Effector memory CD4-positive, alpha-beta T cell (primary cell): Measurements from ENCODE around the gene CHP1.
"Not testable (repeated sequence)": the region's sequence is repeated elsewhere in the genome, so short reads cannot be mapped to it uniquely, and the experiment has no call there.

Source experiments
- DNase-seq, 3 donors: peaks; one replicate each; pipeline ENCODE4 v3.0.0-alpha.2; 2020
- H3K27ac ChIP-seq: 2 replicates; pipeline ENCODE4 v1.7.0; 2013; ENCODE audit warnings: mild to moderate bottlenecking, low read length, moderate library complexity; ENCODE audit not compliant: insufficient read depth, poor library complexity, severe bottlenecking
- H3K27me3 ChIP-seq: replicated peaks from 2 replicates; pipeline ENCODE4 v1.7.0; 2013; ENCODE audit warnings: mild to moderate bottlenecking, low read length; ENCODE audit not compliant: insufficient read depth, control insufficient read depth, poor library complexity, severe bottlenecking
- H3K36me3 ChIP-seq: 2 replicates; pipeline ENCODE4 v1.7.0; 2013; ENCODE audit warnings: mild to moderate bottlenecking, low read length, moderate library complexity; ENCODE audit not compliant: control insufficient read depth, insufficient read depth
- H3K4me1 ChIP-seq: 2 replicates; pipeline ENCODE4 v1.7.0; 2013; ENCODE audit warnings: low read length, mild to moderate bottlenecking; ENCODE audit not compliant: control insufficient read depth, insufficient read depth, poor library complexity, severe bottlenecking
- H3K4me3 ChIP-seq: 2 replicates; pipeline ENCODE4 v1.7.0; 2013; ENCODE audit warnings: low read length, low read depth, mild to moderate bottlenecking; ENCODE audit not compliant: insufficient read depth, poor library complexity, severe bottlenecking
- H3K9me3 ChIP-seq: 2 replicates; pipeline ENCODE4 v1.7.0; 2013; ENCODE audit warnings: mild to moderate bottlenecking, low read length, moderate library complexity; ENCODE audit not compliant: control insufficient read depth

Gene CHP1

DNA sequence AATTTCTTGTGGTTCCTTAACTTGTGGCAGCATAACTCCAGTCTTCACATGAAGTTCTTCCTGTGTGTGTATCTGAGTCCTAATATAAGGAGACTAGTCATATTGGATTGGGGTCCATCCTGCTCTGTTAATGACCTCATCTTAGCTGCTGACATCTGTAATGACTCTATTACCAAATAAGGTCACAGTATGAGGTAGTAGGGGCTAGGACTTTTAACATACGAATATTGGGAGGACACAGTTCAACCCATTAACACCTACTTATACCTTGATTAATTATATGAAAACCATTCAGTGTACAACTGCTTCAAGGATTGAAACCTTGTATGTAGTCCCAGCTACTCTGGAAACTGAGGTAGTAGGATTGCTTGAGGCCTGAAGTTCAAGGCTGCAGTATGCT, 57.4 kb downstream of the CHP1 start:
- H3K36me3 ChIP-seq = peaks cover 24% of the 10 kb centered on the region
- peaks cover 10% of the 10 kb centered on the region for H3K4me1 ChIP-seq
- no peaks in the 10 kb centered on the region for H3K27me3 ChIP-seq
- H3K4me3 ChIP-seq = no peak overlapping the region
- no peak overlapping the region for H3K27ac ChIP-seq
- no peak for DNase-seq
- no peaks in the 10 kb centered on the region for H3K9me3 ChIP-seq

DNA sequence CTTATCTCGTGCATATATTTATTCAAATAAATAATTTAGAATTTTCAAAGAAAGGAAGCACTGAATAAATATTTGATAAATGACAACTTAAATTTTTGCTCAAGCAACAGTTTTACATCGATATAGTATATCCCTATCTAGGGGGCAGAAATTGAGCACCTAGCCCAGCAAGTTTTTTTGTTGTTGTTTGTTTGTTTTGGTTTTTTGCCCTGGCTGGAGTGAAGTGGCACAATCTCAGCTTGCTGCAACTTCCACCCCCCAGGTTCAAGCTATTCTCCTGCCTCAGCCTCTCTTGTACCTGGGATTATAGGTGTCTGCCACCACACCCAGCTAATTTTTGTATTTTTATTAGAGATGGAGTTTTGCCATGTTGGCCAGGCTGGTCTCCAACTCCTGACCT, 58.9 kb downstream of the CHP1 start:
- H3K4me3 ChIP-seq = no peak overlapping the region
- no peaks in the 10 kb centered on the region for H3K9me3 ChIP-seq
- H3K4me1 ChIP-seq = peaks cover 7% of the 10 kb centered on the region
- peaks cover 24% of the 10 kb centered on the region for H3K36me3 ChIP-seq
- no peak overlapping the region for H3K27ac ChIP-seq
- no peaks in the 10 kb centered on the region for H3K27me3 ChIP-seq
- no peak for DNase-seq

DNA sequence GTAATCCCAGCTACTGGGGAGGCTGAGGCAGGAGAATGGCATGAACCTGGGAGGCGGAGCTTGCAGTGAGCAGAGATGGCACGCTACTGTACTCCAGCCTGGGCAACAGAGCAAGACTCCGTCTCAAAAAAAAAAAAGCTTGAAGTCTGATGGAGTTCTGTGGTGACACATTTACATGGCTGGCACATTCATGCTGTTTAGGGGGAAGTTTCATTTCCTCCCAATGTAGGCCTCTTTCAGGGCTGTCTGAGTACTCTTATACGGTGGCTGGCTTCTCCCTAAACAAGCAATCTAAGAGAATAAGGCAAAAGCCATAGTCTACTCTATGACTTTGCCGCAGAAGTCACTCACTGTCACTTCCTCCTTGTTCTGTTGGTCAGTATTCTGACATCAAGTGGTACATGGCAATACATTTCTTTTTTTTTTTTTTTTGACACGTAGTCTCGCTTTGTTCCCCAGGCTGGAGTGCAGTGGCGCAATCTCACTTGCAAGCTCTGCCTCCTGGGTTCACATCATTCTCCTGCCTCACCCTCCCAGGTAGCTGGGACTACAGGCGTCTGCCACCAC, 60.1 kb downstream of the CHP1 start:
- Histone ChIP-seq H3K4me1 (no peaks in the 10 kb centered on the region), H3K4me3 (no peak overlapping the region), H3K27me3 (no peaks in the 10 kb centered on the region), H3K27ac (no peak overlapping the region), H3K36me3 (peaks cover 24% of the 10 kb centered on the region), H3K9me3 (no peaks in the 10 kb centered on the region)
- DNase-seq = no peak

DNA sequence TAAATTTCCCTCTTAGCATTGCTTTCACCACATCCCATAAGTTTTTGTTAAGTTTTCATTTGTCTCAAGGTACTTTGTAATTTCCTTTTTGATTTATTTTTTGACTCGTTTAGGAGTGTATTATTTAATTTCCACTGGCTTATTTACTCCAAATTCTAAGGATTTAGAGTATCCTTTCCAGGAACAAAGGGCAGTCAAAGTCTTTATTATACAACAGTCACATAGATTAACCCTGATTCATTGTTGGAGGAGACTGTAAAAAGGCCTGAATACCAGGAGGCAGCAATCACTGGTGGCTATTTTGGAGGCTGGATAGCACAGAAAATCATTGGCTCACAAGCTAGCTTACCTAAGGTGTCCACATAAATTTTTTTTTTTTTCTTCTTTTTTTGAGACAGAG, 61.5 kb downstream of the CHP1 start:
- Histone ChIP-seq H3K27me3 (no peaks in the 10 kb centered on the region), H3K27ac (no peak overlapping the region), H3K36me3 (peaks cover 12% of the 10 kb centered on the region)

DNA sequence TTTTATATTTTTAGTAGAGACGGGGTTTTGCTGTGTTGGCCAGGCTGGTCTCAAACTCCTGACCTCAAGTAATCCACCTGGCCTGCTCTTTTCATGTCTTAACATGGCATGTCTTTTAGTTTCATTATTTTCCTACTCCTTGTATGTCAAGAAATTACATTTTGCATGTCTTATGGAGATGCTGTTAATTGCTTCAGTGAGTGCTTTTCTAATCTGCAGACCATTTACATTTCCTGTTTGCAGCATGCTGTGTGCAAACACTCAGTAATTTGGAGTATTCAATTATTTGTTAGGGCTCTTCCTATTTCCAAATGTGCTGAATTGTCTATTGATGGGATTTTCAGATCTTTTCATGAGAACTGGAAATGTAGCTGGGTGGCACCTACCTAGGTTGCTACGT, 70.1 kb downstream of the CHP1 start:
- H3K27me3 ChIP-seq, H3K9me3 ChIP-seq, DNase-seq, H3K4me3 ChIP-seq, H3K4me1 ChIP-seq, H3K27ac ChIP-seq: not testable (repeated sequence)
- peaks cover 14% of the 10 kb centered on the region for H3K36me3 ChIP-seq

More for the DNA sequence above, 61.5 kb downstream of the CHP1 start:
- no peak for DNase-seq
- H3K9me3 ChIP-seq = no peaks in the 10 kb centered on the region
- no peak overlapping the region for H3K4me3 ChIP-seq
- no peaks in the 10 kb centered on the region for H3K4me1 ChIP-seq

DNA sequence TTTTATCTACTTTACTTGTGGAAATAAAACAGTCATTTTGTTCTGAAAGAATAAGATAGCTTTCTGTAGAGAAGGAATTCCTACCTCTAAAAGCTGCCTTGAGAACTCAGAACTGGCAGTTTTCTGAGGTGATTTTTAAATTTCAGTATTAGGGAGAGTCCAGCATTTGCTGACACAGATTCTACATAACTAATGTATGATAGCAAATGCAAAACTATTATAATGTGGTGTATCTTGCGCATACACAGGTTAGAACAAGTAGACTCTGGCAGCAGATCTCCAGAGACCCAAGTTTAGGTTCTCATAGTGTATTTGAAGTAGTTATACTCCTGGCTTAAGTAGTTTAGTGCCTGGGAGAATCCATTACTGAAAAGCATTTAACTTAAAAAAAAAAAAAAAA, 70.5 kb downstream of the CHP1 start:
- Histone ChIP-seq H3K4me1 (no peaks in the 10 kb centered on the region), H3K27me3 (no peaks in the 10 kb centered on the region), H3K36me3 (peaks cover 14% of the 10 kb centered on the region), H3K27ac (no peak overlapping the region), H3K4me3 (no peak overlapping the region), H3K9me3 (no peaks in the 10 kb centered on the region)
- DNase-seq = no peak

DNA sequence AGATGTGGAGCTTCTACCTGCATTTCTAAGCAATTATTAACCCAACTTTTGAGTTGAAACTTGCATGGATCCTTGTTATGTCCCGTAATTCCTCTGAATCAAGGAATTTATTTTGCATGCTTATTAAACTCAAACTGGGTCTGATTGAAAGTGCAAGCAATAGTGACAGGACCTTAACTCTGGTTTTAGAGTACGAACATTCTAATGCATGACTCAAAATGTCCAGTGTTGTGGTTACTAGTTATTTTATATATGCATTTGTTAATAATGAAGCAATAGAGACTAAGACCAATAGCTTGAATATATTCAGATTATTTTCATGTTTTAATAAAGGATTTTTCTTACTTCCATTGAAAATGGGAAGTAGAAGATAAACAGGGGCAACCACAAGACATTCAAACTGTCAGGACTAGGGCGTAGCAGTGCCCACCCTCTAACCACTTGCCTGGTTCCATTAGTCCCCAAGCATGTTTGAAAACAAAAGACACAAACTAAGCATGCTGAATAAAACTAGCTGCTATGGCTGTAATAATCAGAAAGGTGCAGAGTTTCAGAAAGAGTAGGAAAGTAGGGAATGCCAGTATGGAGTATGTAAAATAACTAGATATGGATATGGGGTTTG, 73.2 kb downstream of the CHP1 start:
- Histone ChIP-seq H3K27ac (no peak overlapping the region), H3K27me3 (no peaks in the 10 kb centered on the region), H3K4me1 (no peaks in the 10 kb centered on the region), H3K36me3 (peaks cover 3% of the 10 kb centered on the region), H3K9me3 (no peaks in the 10 kb centered on the region), H3K4me3 (no peak overlapping the region)
- no peak for DNase-seq

DNA sequence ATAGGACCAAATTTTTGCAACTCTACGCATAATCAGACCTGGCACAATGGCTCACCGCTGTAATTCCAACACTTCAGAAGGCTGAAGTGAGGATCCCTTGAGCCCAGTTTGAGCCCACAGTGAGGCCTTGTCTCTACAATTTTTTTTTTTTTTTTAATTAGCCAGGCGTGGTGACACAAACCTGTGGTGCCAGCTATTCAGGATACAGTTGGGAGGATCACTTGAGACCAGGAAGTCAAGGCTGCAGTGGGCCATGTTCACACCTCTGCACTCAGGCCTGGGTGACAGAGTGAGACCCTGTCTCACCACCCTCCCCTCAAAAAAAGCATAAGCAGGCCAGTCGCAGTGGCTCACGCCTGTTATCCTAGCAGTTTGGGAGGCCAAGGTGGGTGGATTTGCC, 76.6 kb downstream of the CHP1 start:
- Histone ChIP-seq H3K4me1 (no peaks in the 10 kb centered on the region), H3K4me3 (no peak overlapping the region), H3K36me3 (no peaks in the 10 kb centered on the region)

DNA sequence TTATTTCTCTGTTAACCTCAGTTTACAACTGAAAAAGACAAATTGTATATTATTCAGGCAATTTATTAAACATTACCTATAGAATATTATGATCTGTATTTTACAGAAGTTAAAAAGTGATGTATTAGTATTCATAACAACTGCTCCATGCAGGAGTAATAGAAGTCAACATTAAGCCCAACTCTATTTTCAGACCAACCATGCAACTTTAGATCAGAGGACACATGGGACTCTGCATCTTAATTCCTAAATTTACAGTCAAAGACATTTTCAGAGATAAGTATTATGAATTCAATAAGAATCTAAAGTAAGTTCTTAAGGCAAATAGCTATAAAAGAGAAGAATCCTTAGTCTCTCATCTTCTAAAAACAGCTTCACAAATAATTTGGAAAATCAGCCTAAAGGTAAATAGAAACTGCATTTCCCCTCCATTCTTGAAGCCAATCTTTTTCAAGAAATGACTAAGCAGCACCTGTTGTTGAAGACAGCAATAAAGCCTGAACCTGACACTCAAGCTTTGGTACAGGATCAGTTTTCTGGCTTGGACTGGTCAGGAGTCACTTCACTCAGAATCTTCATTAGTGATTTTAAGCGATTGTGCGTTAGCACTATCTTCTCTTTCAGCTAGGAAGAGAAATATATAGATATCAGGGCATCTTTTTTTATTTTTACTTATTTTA, 78.3 kb downstream of the CHP1 start:
- Histone ChIP-seq H3K4me3 (no peak overlapping the region), H3K36me3 (no peaks in the 10 kb centered on the region), H3K9me3 (no peaks in the 10 kb centered on the region), H3K27ac (no peak overlapping the region), H3K4me1 (no peaks in the 10 kb centered on the region), H3K27me3 (no peaks in the 10 kb centered on the region)
- no peak for DNase-seq

More for the DNA sequence above, 76.6 kb downstream of the CHP1 start:
- Histone ChIP-seq H3K27me3 (no peaks in the 10 kb centered on the region), H3K27ac (no peak overlapping the region), H3K9me3 (no peaks in the 10 kb centered on the region)
- DNase-seq = no peak

DNA sequence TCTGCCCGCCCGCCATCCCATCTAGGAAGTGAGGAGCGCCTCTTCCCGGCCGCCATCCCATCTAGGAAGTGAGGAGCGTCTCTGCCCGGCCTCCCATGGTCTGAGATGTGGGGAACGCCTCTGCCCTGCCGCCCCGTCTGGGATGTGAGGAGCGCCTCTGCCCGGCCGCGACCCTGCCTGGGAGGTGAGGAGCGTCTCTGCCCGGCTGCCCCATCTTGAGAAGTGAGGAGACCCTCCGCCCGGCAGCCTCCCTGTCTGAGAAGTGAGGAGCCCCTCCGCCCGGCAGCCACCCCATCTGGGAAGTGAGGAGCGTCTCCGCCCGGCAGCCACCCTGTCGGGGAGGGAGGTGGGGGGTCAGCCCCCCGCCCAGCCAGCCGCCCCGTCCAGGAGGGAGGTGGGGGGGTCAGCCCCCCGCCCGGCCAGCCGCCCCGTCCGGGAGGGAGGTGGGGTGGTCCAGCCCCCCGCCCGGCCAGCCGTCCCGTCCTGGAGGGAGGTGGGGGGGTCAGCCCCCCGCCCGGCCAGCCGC, 89.8 kb downstream of the CHP1 start:
- H3K4me1 ChIP-seq, H3K36me3 ChIP-seq, H3K9me3 ChIP-seq, DNase-seq, H3K27me3 ChIP-seq, H3K27ac ChIP-seq, H3K4me3 ChIP-seq: not testable (repeated sequence)
